Dendritic cell treated with granulocyte-macrophage colony-stimulating factor and Interleukin-4, amounts not matched to agents 40 ng/mL and 50 ng/mL, for 4 days (primary cell): Measurements from ENCODE around the gene SSNA1.
A peak's percentile ranks its signal among the peaks of the same experiment; 100 is the strongest.

Experiments used
- H3K27ac Mint-ChIP-seq: one replicate; pipeline ENCODE4 v1.8.0; 2022; ENCODE audit warnings: mild to moderate bottlenecking, mixed read lengths
- H3K27me3 Mint-ChIP-seq: one replicate; pipeline ENCODE4 v1.8.0; 2022; ENCODE audit warnings: mild to moderate bottlenecking, mixed read lengths
- H3K36me3 Mint-ChIP-seq: one replicate; pipeline ENCODE4 v1.8.0; 2022; ENCODE audit warnings: low read depth, mixed read lengths
- H3K4me1 Mint-ChIP-seq: one replicate; pipeline ENCODE4 v1.8.0; 2022; ENCODE audit warnings: low read depth, mixed read lengths
- H3K4me3 Mint-ChIP-seq: one replicate; pipeline ENCODE4 v1.8.0; 2022; ENCODE audit warnings: mild to moderate bottlenecking, moderate library complexity, mixed read lengths
- H3K9me3 Mint-ChIP-seq: one replicate; pipeline ENCODE4 v1.8.0; 2022; ENCODE audit warnings: mixed read lengths
- intact Hi-C: fragments of 100-400 bp; cut with micrococcal nuclease; formaldehyde crosslinking; loops from one replicate; pipeline ENCODE4 v1.15.0; 2022

Gene SSNA1

GRCh38 chr9:137188490-137189296 lies at the start of gene SSNA1, which contains the start of gene ANAPC2:
Gene SSNA1 (plus strand): TSS chr9:137188676. CDS start chr9:137188727, 51 bp downstream.
Gene ANAPC2 (minus strand): TSS chr9:137188560. CDS start chr9:137188532, 28 bp downstream.
- H3K27ac Mint-ChIP-seq, result peak within 1 kb of the TSS; percentile 90
- peaks cover 63% of the 10 kb centered on the region for H3K4me1 Mint-ChIP-seq
- intact Hi-C loops, result loop anchor here (1.0 to 5.0 kb wide), 2 partner anchors 17 to 34 kb away; partner anchors contain the start of genes NDOR1, RNF208 and TMEM203
- no peaks in the 10 kb centered on the region for H3K27me3 Mint-ChIP-seq
- peaks cover 86% of the 10 kb centered on the region for H3K36me3 Mint-ChIP-seq
- H3K9me3 Mint-ChIP-seq, result no peaks in the 10 kb centered on the region
- H3K4me3 Mint-ChIP-seq, result peak within 1 kb of the TSS; percentile 96

GRCh38 chr9:137138722-137139467 lies 49.6 kb upstream of the SSNA1 start, which contains the start of gene GRIN1:
Gene GRIN1 (plus strand): TSS chr9:137139154. CDS start chr9:137139487, 333 bp downstream.
- Mint-ChIP-seq H3K36me3 (no peaks in the 10 kb centered on the region), H3K27me3 (peaks cover 84% of the 10 kb centered on the region), H3K4me1 (peaks cover 11% of the 10 kb centered on the region), H3K4me3 (no peak within 1 kb of the TSS), H3K9me3 (no peaks in the 10 kb centered on the region), H3K27ac (no peak within 1 kb of the TSS)
- intact Hi-C loops, result no loop called here

GRCh38 chr9:137139468-137140150 lies 48.9 kb upstream of the SSNA1 start:
- H3K27me3 Mint-ChIP-seq, result peaks cover 84% of the 10 kb centered on the region
- H3K9me3 Mint-ChIP-seq, result no peaks in the 10 kb centered on the region
- no peak overlapping the region for H3K4me3 Mint-ChIP-seq
- peaks cover 11% of the 10 kb centered on the region for H3K4me1 Mint-ChIP-seq
- no peaks in the 10 kb centered on the region for H3K36me3 Mint-ChIP-seq
- intact Hi-C loops, result no loop called here
- no peak overlapping the region for H3K27ac Mint-ChIP-seq

- peaks cover 81% of the 10 kb centered on the region for H3K27me3 Mint-ChIP-seq
- intact Hi-C loops, result no loop called here
- no peak overlapping the region for H3K4me3 Mint-ChIP-seq
- H3K36me3 Mint-ChIP-seq, result no peaks in the 10 kb centered on the region
- no peaks in the 10 kb centered on the region for H3K9me3 Mint-ChIP-seq
- H3K27ac Mint-ChIP-seq, result no peak overlapping the region
- peaks cover 11% of the 10 kb centered on the region for H3K4me1 Mint-ChIP-seq
These were observed 48.1 kb upstream of the SSNA1 start for GRCh38 chr9:137140151-137141012.

GRCh38 chr9:137141050-137141810 lies 47.2 kb upstream of the SSNA1 start:
- Mint-ChIP-seq H3K4me3 (no peak overlapping the region), H3K27me3 (peaks cover 78% of the 10 kb centered on the region), H3K9me3 (no peaks in the 10 kb centered on the region), H3K27ac (no peak overlapping the region), H3K4me1 (peaks cover 10% of the 10 kb centered on the region), H3K36me3 (no peaks in the 10 kb centered on the region)
- intact Hi-C loops, result no loop called here

GRCh38 chr9:137141976-137142936 lies 46.2 kb upstream of the SSNA1 start:
- intact Hi-C loops, result no loop called here
- H3K36me3 Mint-ChIP-seq, result no peaks in the 10 kb centered on the region
- peaks cover 6% of the 10 kb centered on the region for H3K4me1 Mint-ChIP-seq
- no peaks in the 10 kb centered on the region for H3K9me3 Mint-ChIP-seq
- peaks cover 76% of the 10 kb centered on the region for H3K27me3 Mint-ChIP-seq
- no peak overlapping the region for H3K4me3 Mint-ChIP-seq
- H3K27ac Mint-ChIP-seq, result no peak overlapping the region

GRCh38 chr9:137143459-137143858 lies 45.0 kb upstream of the SSNA1 start:
- intact Hi-C loops, result no loop called here

GRCh38 chr9:137145731-137146526 lies 42.5 kb upstream of the SSNA1 start:
- no peaks in the 10 kb centered on the region for H3K36me3 Mint-ChIP-seq
- no peak overlapping the region for H3K27ac Mint-ChIP-seq
- H3K9me3 Mint-ChIP-seq, result no peaks in the 10 kb centered on the region
- no peak overlapping the region for H3K4me3 Mint-ChIP-seq
- intact Hi-C loops, result no loop called here
- peaks cover 7% of the 10 kb centered on the region for H3K4me1 Mint-ChIP-seq
- peaks cover 59% of the 10 kb centered on the region for H3K27me3 Mint-ChIP-seq

More at GRCh38 chr9:137143459-137143858, 45.0 kb upstream of the SSNA1 start:
- Mint-ChIP-seq H3K27ac (no peak overlapping the region), H3K27me3 (peaks cover 72% of the 10 kb centered on the region), H3K4me1 (no peaks in the 10 kb centered on the region), H3K4me3 (no peak overlapping the region), H3K36me3 (no peaks in the 10 kb centered on the region), H3K9me3 (no peaks in the 10 kb centered on the region)

GRCh38 chr9:137146527-137146918 lies 42.0 kb upstream of the SSNA1 start:
- Mint-ChIP-seq H3K27ac (no peak overlapping the region), H3K27me3 (peaks cover 53% of the 10 kb centered on the region), H3K36me3 (no peaks in the 10 kb centered on the region), H3K9me3 (no peaks in the 10 kb centered on the region), H3K4me3 (no peak overlapping the region), H3K4me1 (peaks cover 12% of the 10 kb centered on the region)
- intact Hi-C loops, result no loop called here

GRCh38 chr9:137147091-137147792 lies 41.2 kb upstream of the SSNA1 start:
- Mint-ChIP-seq H3K36me3 (no peaks in the 10 kb centered on the region), H3K4me1 (peaks cover 12% of the 10 kb centered on the region), H3K4me3 (no peak overlapping the region), H3K27ac (no peak overlapping the region), H3K9me3 (no peaks in the 10 kb centered on the region), H3K27me3 (peaks cover 47% of the 10 kb centered on the region)
- intact Hi-C loops, result no loop called here

- Mint-ChIP-seq H3K4me3 (no peak overlapping the region), H3K9me3 (no peaks in the 10 kb centered on the region), H3K4me1 (peaks cover 12% of the 10 kb centered on the region), H3K27ac (no peak overlapping the region), H3K27me3 (peaks cover 42% of the 10 kb centered on the region), H3K36me3 (no peaks in the 10 kb centered on the region)
- intact Hi-C loops, result no loop called here
These were observed 40.7 kb upstream of the SSNA1 start for GRCh38 chr9:137147793-137148160.
